Aorta (tissue), 5 donors: Measurements from ENCODE around the gene ADAMTS12. TPM values are rescaled to one million over a fixed set of nuclear protein-coding genes. Genes with fewer than 3 reads are reported as not detected.
"Not testable (repeated sequence)": the region's sequence is repeated elsewhere in the genome, so short reads cannot be mapped to it uniquely, and the experiment has no call there.

Experiments used
- ATAC-seq: fragments of 200-7000 bp; cut with Tn5 transposase; one replicate; pipeline ENCODE4 v1.9.1; 2022; ENCODE audit warnings: moderate library complexity; ENCODE audit not compliant: low FRiP score
- DNase-seq, 2 donors: peaks; one replicate each; pipeline ENCODE4 v3.0.0-alpha.2; 2020
- H3K27ac ChIP-seq, 2 donors: one replicate each; pipeline ENCODE4 v1.5.1; 2013; ENCODE audit warnings: low read length in 2 of 2, mild to moderate bottlenecking in 2 of 2, moderate library complexity in 2 of 2, control low read depth in 1 of 2, inconsistent platforms in 1 of 2, low read depth in 1 of 2
- H3K27me3 ChIP-seq, 2 donors: one replicate each; pipeline ENCODE4 v1.6.1; 2013; ENCODE audit warnings: control low read depth in 1 of 2, low read length in 1 of 2, mild to moderate bottlenecking in 1 of 2, moderate library complexity in 1 of 2; ENCODE audit not compliant: insufficient read depth in 2 of 2, control insufficient read depth in 1 of 2
- H3K36me3 ChIP-seq, 2 donors: one replicate each; pipeline ENCODE4 v1.6.1; 2013; ENCODE audit warnings: control low read depth in 1 of 2, low read length in 1 of 2, mild to moderate bottlenecking in 1 of 2; ENCODE audit not compliant: insufficient read depth in 2 of 2, control insufficient read depth in 1 of 2
- H3K4me1 ChIP-seq, 2 donors: one replicate each; pipeline ENCODE4 v1.6.1; 2013; ENCODE audit warnings: low read length in 2 of 2, control low read depth in 1 of 2, mild to moderate bottlenecking in 1 of 2, moderate library complexity in 1 of 2; ENCODE audit not compliant: insufficient read depth in 2 of 2, control insufficient read depth in 1 of 2
- H3K4me3 ChIP-seq, 2 donors: one replicate each; pipeline ENCODE4 v1.5.1; 2013; ENCODE audit warnings: low read length in 2 of 2, control low read depth in 1 of 2, mild to moderate bottlenecking in 1 of 2
- H3K9me3 ChIP-seq: one replicate; pipeline ENCODE4 v1.6.1; 2013; ENCODE audit warnings: mild to moderate bottlenecking, low read length; ENCODE audit not compliant: control insufficient read depth
- WGBS, 2 donors: extraction: QIAGEN DNeasy Blood & Tissue Kit; methylation state at CpG; one replicate each; pipeline ENCODE4 v1.1.7; 2013; 5-methylcytosine and 5-hydroxymethylcytosine counted together
- intact Hi-C, 2 donors: fragments of 100-400 bp; cut with DNase I; formaldehyde crosslinking; loops; one replicate each; pipeline versions ENCODE4 v1.14.2 to v1.15.0; 2022
- polyA plus RNA-seq, 2 donors: library from polyadenylated mRNA; stranded (reverse); fragments of 200-250 nt; gene quantifications; one replicate each; pipeline ENCODE4 v1.2.3, GENCODE V29; 2013
- total RNA-seq, 2 donors: library from RNA; stranded (reverse); fragmentation: NEBNext Ultra II Directional; extraction: Animal tissue kit (Norgen Biotek cat#: 25700); gene quantifications; one replicate each; pipeline ENCODE4 v1.2.1, GENCODE V29; 2021
- donor health status: healthy with polysubstance abuse.
- donor health status: Bipolar disorder and iron deficiency.
- donor health status: DM: no; HTN: no; CAD: no.
- donor health status: DM: no; HTN: no; CAD: no.
- donor health status: DM: yes; HTN: yes; CAD: no.

Gene ADAMTS12
- total and polyA plus RNA-seq, 4 donors: 0.50 to 7.3 (median 2.8) TPM

- DNase-seq (no peak), ATAC-seq (no peak)
- H3K4me1 ChIP-seq: no peaks in the 10 kb centered on the region
- no peaks in the 10 kb centered on the region for H3K27me3 ChIP-seq
- no peaks in the 10 kb centered on the region for H3K9me3 ChIP-seq
- no peak overlapping the region for H3K4me3 ChIP-seq
- WGBS, 2 donors: 93 to 98% methylated on average over 6 of the region's 6 CpGs
- intact Hi-C loops: no loop called here
- no peaks in the 10 kb centered on the region for H3K36me3 ChIP-seq
- H3K27ac ChIP-seq: no peak overlapping the region
These were observed 341.7 kb downstream of the ADAMTS12 start for GRCh38 chr5:33549982-33550567.

- 95 to 96% methylated on average over 10 of the region's 10 CpGs for WGBS, 2 donors
- H3K36me3 ChIP-seq, H3K27me3 ChIP-seq, DNase-seq, H3K27ac ChIP-seq, intact Hi-C loops, ATAC-seq, H3K4me3 ChIP-seq, H3K4me1 ChIP-seq, H3K9me3 ChIP-seq: not testable (repeated sequence)
These were observed 352.0 kb downstream of the ADAMTS12 start for GRCh38 chr5:33539790-33540189.

- Histone ChIP-seq H3K27ac (no peak overlapping the region), H3K4me3 (no peak overlapping the region), H3K36me3 (no peaks in the 10 kb centered on the region), H3K27me3 (no peaks in the 10 kb centered on the region), H3K9me3 (no peaks in the 10 kb centered on the region), H3K4me1 (peaks cover 0 to 4% of the 10 kb centered on the region in 2 donors)
- WGBS, 2 donors: 91 to 97% methylated on average over 1 of the region's 1 CpG
- intact Hi-C loops: no loop called here
- no peak for DNase-seq
- ATAC-seq: no peak
These were observed 352.6 kb downstream of the ADAMTS12 start for GRCh38 chr5:33539212-33539611.

DNA sequence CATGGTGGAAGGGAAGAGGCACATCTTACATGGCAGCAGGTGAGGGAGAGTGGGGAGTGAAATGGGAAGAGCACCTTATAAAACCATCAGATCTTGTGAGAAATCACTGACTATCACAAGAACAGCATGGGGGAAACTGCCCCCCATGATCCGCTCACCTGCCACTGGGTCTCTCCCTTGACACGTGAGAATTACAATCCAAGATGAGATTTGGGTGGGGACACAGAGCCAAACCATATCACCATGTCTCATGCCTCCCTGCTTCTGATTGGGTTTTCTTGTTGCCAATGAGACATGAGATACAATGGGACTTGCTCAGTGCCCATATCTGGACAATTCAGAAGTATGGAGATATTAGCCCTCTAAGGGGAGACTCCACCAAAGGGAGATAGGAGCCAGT lies 353.6 kb downstream of the ADAMTS12 start:
- intact Hi-C loops: no loop called here
- no peak for ATAC-seq

GRCh38 chr5:33537240-33537639 lies 354.6 kb downstream of the ADAMTS12 start:
- 22 to 38% methylated on average over 1 of the region's 1 CpG for WGBS, 2 donors
- intact Hi-C loops: no loop called here

More for the DNA sequence above, 353.6 kb downstream of the ADAMTS12 start:
- no peaks in the 10 kb centered on the region for H3K27me3 ChIP-seq
- no peak for DNase-seq
- H3K9me3 ChIP-seq: no peaks in the 10 kb centered on the region
- WGBS, 2 donors: 94 to 96% methylated on average over 2 of the region's 2 CpGs
- peaks cover 0 to 4% of the 10 kb centered on the region in 2 donors for H3K4me1 ChIP-seq
- no peak overlapping the region for H3K4me3 ChIP-seq
- H3K27ac ChIP-seq: no peak overlapping the region
- H3K36me3 ChIP-seq: peaks cover 0 to 3% of the 10 kb centered on the region in 2 donors

GRCh38 chr5:33536802-33537201 lies 355.0 kb downstream of the ADAMTS12 start:
- Histone ChIP-seq H3K4me1 (peaks cover 0 to 4% of the 10 kb centered on the region in 2 donors), H3K36me3 (peaks cover 0 to 3% of the 10 kb centered on the region in 2 donors), H3K9me3 (no peaks in the 10 kb centered on the region), H3K4me3 (no peak overlapping the region), H3K27me3 (no peaks in the 10 kb centered on the region), H3K27ac (no peak overlapping the region)
- ATAC-seq: no peak
- intact Hi-C loops: no loop called here
- WGBS, 2 donors: 2 to 19% methylated on average over 1 of the region's 1 CpG
- no peak for DNase-seq

More at GRCh38 chr5:33537240-33537639, 354.6 kb downstream of the ADAMTS12 start:
- Histone ChIP-seq H3K4me1 (peaks cover 0 to 4% of the 10 kb centered on the region in 2 donors), H3K27me3 (no peaks in the 10 kb centered on the region), H3K36me3 (peaks cover 0 to 3% of the 10 kb centered on the region in 2 donors), H3K4me3 (no peak overlapping the region), H3K27ac (no peak overlapping the region), H3K9me3 (no peaks in the 10 kb centered on the region)
- DNase-seq (no peak), ATAC-seq (no peak)

GRCh38 chr5:33531824-33532223 lies 360.0 kb downstream of the ADAMTS12 start:
- ATAC-seq (no peak), DNase-seq (no peak)
- no peaks in the 10 kb centered on the region for H3K9me3 ChIP-seq
- peaks cover 0 to 3% of the 10 kb centered on the region in 2 donors for H3K36me3 ChIP-seq
- 73 to 85% methylated on average over 4 of the region's 4 CpGs for WGBS, 2 donors
- H3K4me3 ChIP-seq: no peak overlapping the region
- no peaks in the 10 kb centered on the region for H3K27me3 ChIP-seq
- intact Hi-C loops: no loop called here
- H3K4me1 ChIP-seq: peaks cover 0 to 2% of the 10 kb centered on the region in 2 donors
- H3K27ac ChIP-seq: no peak overlapping the region

- WGBS, 2 donors: 96 to 97% methylated on average over 3 of the region's 3 CpGs
- DNase-seq (no peak), ATAC-seq (no peak)
- no peaks in the 10 kb centered on the region for H3K27me3 ChIP-seq
- no peaks in the 10 kb centered on the region for H3K9me3 ChIP-seq
- H3K36me3 ChIP-seq: peaks cover 0 to 3% of the 10 kb centered on the region in 2 donors
- H3K4me1 ChIP-seq: no peaks in the 10 kb centered on the region
- H3K4me3 ChIP-seq: no peak overlapping the region
- intact Hi-C loops: no loop called here
- H3K27ac ChIP-seq: no peak overlapping the region
These were observed 360.8 kb downstream of the ADAMTS12 start for GRCh38 chr5:33531037-33531298.

- H3K27ac ChIP-seq: no peak overlapping the region
- H3K4me1 ChIP-seq: no peaks in the 10 kb centered on the region
- ATAC-seq (peak; percentile 59), DNase-seq (no peak)
- intact Hi-C loops: no loop called here
- no peak overlapping the region for H3K4me3 ChIP-seq
- 80 to 82% methylated on average over 9 to 10 of the region's 10 CpGs for WGBS, 2 donors
- no peaks in the 10 kb centered on the region for H3K27me3 ChIP-seq
- H3K36me3 ChIP-seq: peaks cover 0 to 3% of the 10 kb centered on the region in 2 donors
- H3K9me3 ChIP-seq: no peaks in the 10 kb centered on the region
These were observed 361.4 kb downstream of the ADAMTS12 start for GRCh38 chr5:33530183-33531036.
